Measurements from ENCODE around the gene S100A7A.
A peak's percentile ranks its signal among the peaks of the same experiment; 100 is the strongest.
"Not testable (repeated sequence)": the region's sequence is repeated elsewhere in the genome, so short reads cannot be mapped to it uniquely, and the experiment has no call there.

The S100A7A gene

GRCh38 chr1:153459655-153460054 lies 43.3 kb downstream of the S100A7A start:
- no peak for DNase-seq (ENCODE audit: low read depth)

GRCh38 chr1:153460551-153460950 lies 44.2 kb downstream of the S100A7A start, which contains the start of gene S100A7:
Gene S100A7, minus strand, starts transcription at chr1:153460651. Its CDS starts 1,638 bp downstream, at chr1:153459013.
- DNase-seq (ENCODE audit: low read depth), result no peak

- not testable (repeated sequence) for DNase-seq (ENCODE audit: low read depth)
Measured at GRCh38 chr1:153462741-153463140, 46.4 kb downstream of the S100A7A start.

GRCh38 chr1:153465811-153466636 lies 49.7 kb downstream of the S100A7A start:
- peak; percentile 40 for DNase-seq (ENCODE audit: low read depth)

- no peak for DNase-seq (ENCODE audit: low read depth)
Measured at GRCh38 chr1:153466908-153467307, 50.6 kb downstream of the S100A7A start.

- no peak for DNase-seq (ENCODE audit: low read depth)
Measured at GRCh38 chr1:153470707-153471106, 54.4 kb downstream of the S100A7A start.

All from stimulated activated CD8-positive, alpha-beta memory T cell treated with anti-CD3 and anti-CD28 coated beads, Interleukin-7, amount 100 ng/mL, for 24 hours (primary cell).